GM12878 (cell line): ENCODE measurements around the gene MICAL3. TPM values are rescaled to one million over a fixed set of nuclear protein-coding genes. Genes with fewer than 3 reads are reported as not detected.

Experiments
- ATAC-seq: fragments of 200-7000 bp; cut with Tn5 transposase; 3 replicates; pipeline ENCODE4 v1.9.1; 2020; ENCODE audit warnings: mild to moderate bottlenecking, moderate library complexity
- BruUV-seq: library from RNA; stranded (reverse); fragments of 400-500 nt; replicated peaks from 2 replicates; lab custom pipeline; 2021; lab: Mats Ljungman, UMichigan
- CTCF ChIA-PET: fragments of 300-600 bp; sonication (Branson Sonifier 250); formaldehyde crosslinking; extraction: SDS; loops from one replicate; lab custom pipeline; 2021; ENCODE audit warnings: inconsistent platforms; lab: Yijun Ruan, JAX
- POLR2A ChIA-PET: fragments of 350-600 bp; formaldehyde crosslinking; extraction: SDS; loops from one replicate; lab custom pipeline; 2021; ENCODE audit warnings: inconsistent platforms; lab: Charles Lee
- RAD21 ChIA-PET: fragments of 300-600 bp; sonication (Branson Sonifier 250); formaldehyde crosslinking; loops from one replicate; lab custom pipeline; 2023; ENCODE audit warnings: antibody characterized with exemption; ENCODE audit not compliant: unreplicated experiment; lab: Charles Lee
- SMC1A ChIA-PET: fragments of 300-600 bp; sonication (Branson Sonifier 250); formaldehyde crosslinking; loops from one replicate; lab custom pipeline; 2023; ENCODE audit not compliant: unreplicated experiment, uncharacterized antibody; lab: Charles Lee
- DNase-seq: peaks from one replicate; pipeline ENCODE4 v3.0.0-alpha.2; 2011; ENCODE audit warnings: low read depth, low spot score
- FAIRE-seq: peaks from 3 replicates; lab custom pipeline; 2011; peaks lifted over from hg19 to GRCh38; lab: Jason Lieb, UNC
- H2AFZ ChIP-seq: 2 replicates; pipeline ENCODE4 v1.6.0; 2011; ENCODE audit warnings: low read depth, low read length, control low read depth; ENCODE audit not compliant: control insufficient read depth
- H3K27ac ChIP-seq: 2 replicates; pipeline ENCODE4 v1.5.1; 2011; ENCODE audit warnings: control low read depth; ENCODE audit not compliant: control insufficient read depth, insufficient read depth
- H3K27me3 ChIP-seq, 2 experiments: replicated peaks in 1 of 2; 2 replicates each; pipeline versions ENCODE4 v1.6.0 to v1.6.1; 2011; ENCODE audit warnings: low read length in 1 of 2; ENCODE audit not compliant: control insufficient read depth in 2 of 2, insufficient read depth in 2 of 2
- H3K36me3 ChIP-seq, 2 experiments: 2 replicates each; pipeline ENCODE4 v1.5.1; 2011; ENCODE audit warnings: low read length in 1 of 2; ENCODE audit not compliant: control insufficient read depth in 2 of 2, insufficient read depth in 2 of 2
- H3K4me1 ChIP-seq: 2 replicates; pipeline ENCODE4 v1.6.1; 2011; ENCODE audit warnings: mild to moderate bottlenecking, low read length, moderate library complexity, mixed read lengths; ENCODE audit not compliant: control insufficient read depth, insufficient read depth
- H3K4me2 ChIP-seq: 2 replicates; pipeline ENCODE4 v1.6.0; 2011; ENCODE audit warnings: control low read depth; ENCODE audit not compliant: control insufficient read depth, insufficient read depth
- H3K4me3 ChIP-seq: fragments of 200-600 bp; sonication (generic); 2 replicates; pipeline ENCODE4 v1.5.1; 2016
- H3K79me2 ChIP-seq: 2 replicates; pipeline ENCODE4 v1.6.0; 2011; ENCODE audit warnings: low read length; ENCODE audit not compliant: control insufficient read depth, insufficient read depth
- H3K9ac ChIP-seq: 2 replicates; pipeline ENCODE4 v1.8.0; 2011; ENCODE audit warnings: low read length, control low read depth, mixed read lengths; ENCODE audit not compliant: control insufficient read depth, insufficient read depth
- H3K9me3 ChIP-seq: replicated peaks from 3 replicates; pipeline ENCODE4 v1.5.1; 2011; ENCODE audit warnings: mild to moderate bottlenecking, low read length; ENCODE audit not compliant: control insufficient read depth, insufficient read depth
- H4K20me1 ChIP-seq: 2 replicates; pipeline ENCODE4 v1.6.0; 2011; ENCODE audit not compliant: control insufficient read depth, insufficient read depth
- CREM ChIP-seq: IDR thresholded peaks from 2 replicates; pipeline ENCODE4 v1.6.1; 2014; ENCODE audit warnings: antibody characterized with exemption, low read depth
- FOS ChIP-seq: IDR thresholded peaks from 3 replicates; pipeline ENCODE4 v1.6.1; 2011; ENCODE audit warnings: borderline replicate concordance; ENCODE audit not compliant: insufficient read length; ENCODE audit errors: extremely low read depth
- HDAC2 ChIP-seq: fragments of 200-600 bp; sonication (generic); IDR thresholded peaks from 2 replicates; pipeline ENCODE4 v1.6.1; 2017
- HDAC6 ChIP-seq: fragments of 200-600 bp; sonication (generic); IDR thresholded peaks from one replicate; pipeline ENCODE4 v1.8.0; 2017; ENCODE audit warnings: antibody characterized with exemption; ENCODE audit not compliant: unreplicated experiment
- IRF5 ChIP-seq: fragments of 450-650 bp; IDR thresholded peaks from 2 replicates; pipeline ENCODE4 v1.6.1; 2017; ENCODE audit warnings: borderline replicate concordance
- LARP7 ChIP-seq: fragments of 450-650 bp; IDR thresholded peaks from 2 replicates; pipeline ENCODE4 v1.6.1; 2017; ENCODE audit warnings: mild to moderate bottlenecking
- MTA2 ChIP-seq: fragments of 450-650 bp; IDR thresholded peaks from 2 replicates; pipeline ENCODE4 v1.6.1; 2016; ENCODE audit warnings: low read depth, mild to moderate bottlenecking, moderate library complexity
- SMAD1 ChIP-seq: fragments of 450-650 bp; IDR thresholded peaks from 2 replicates; pipeline ENCODE4 v1.6.1; 2018; ENCODE audit warnings: mild to moderate bottlenecking, low read depth; ENCODE audit not compliant: partially characterized antibody
- TBL1XR1 ChIP-seq: IDR thresholded peaks from 2 replicates; pipeline ENCODE4 v1.6.1; 2012; ENCODE audit warnings: low read depth, low read length, improper control_type of control experiment
- ZBTB4 ChIP-seq: fragments of 450-650 bp; formaldehyde crosslinking; IDR thresholded peaks from 2 replicates; pipeline ENCODE4 v1.4.0; 2022; ENCODE audit warnings: mild to moderate bottlenecking, moderate library complexity
- ZNF274 ChIP-seq: IDR thresholded peaks from one replicate; pipeline ENCODE4 v1.8.0; 2011; ENCODE audit not compliant: insufficient read length, insufficient read depth
- WGBS: methylation state at CpG from one replicate; pipeline ENCODE4 v1.1.6; 2016; ENCODE audit warnings: low lambda C conversion rate; ENCODE audit not compliant: insufficient replicate concordance, insufficient coverage; ENCODE audit errors: missing lambda C conversion rate; 5-methylcytosine and 5-hydroxymethylcytosine counted together
- in situ Hi-C: fragments of 300-500 bp; cut with MboI; formaldehyde crosslinking; loops from 9 replicates; pipeline ENCODE4 v1.14.3; 2018; ENCODE audit warnings: mixed read lengths
- intact Hi-C: fragments of 100-400 bp; cut with micrococcal nuclease; formaldehyde crosslinking; loops from one replicate; pipeline ENCODE4 v1.14.2; 2022; ENCODE audit not compliant: unreplicated experiment
- polyA plus RNA-seq, 11 experiments: library from polyadenylated mRNA; depleted of rRNA in 4 of 11; unstranded in 6 of 11; stranded (reverse) in 5 of 11; fragments of >200 nt; fragmentation: Nextera tagmentation in 4 of 11; fragmentation: Illumina TruSeq in 1 of 11; extraction: Ambion mirVana in 4 of 11; extraction: Trizol in 1 of 11; gene quantifications; 1 replicate in 1 of 11; 2 replicates in 10 of 11; pipeline versions ENCODE4 v1.2.1 to v1.2.3, GENCODE V29; 2011 to 2016; ENCODE audit warnings: inconsistent platforms in 2 of 11, missing spikeins in 2 of 11, low read depth in 1 of 11
- total RNA-seq, 4 experiments: library from RNA; depleted of rRNA in 3 of 4; stranded (reverse); fragments of >200 nt in 3 of 4; fragmentation: Illumina TruSeq in 1 of 4; extraction: Trizol in 1 of 4; gene quantifications; 2 replicates each; pipeline versions ENCODE4 v1.2.1 to v1.2.3, GENCODE V29; 2013 to 2021
- TF ChIP-seq, protein P1 (sequence below): IDR thresholded peaks from 2 replicates; pipeline ENCODE4 v1.6.1; 2011; ENCODE audit warnings: low read depth, mild to moderate bottlenecking, low read length, moderate library complexity, borderline replicate concordance; ENCODE audit errors: extremely low read depth

Gene MICAL3
- total and polyA plus RNA-seq, 10 of the 15 experiments (the other 5 are each of a cell fraction or from before 2014, with no cell fraction given): 2.6 to 92.2 (median 24.0) TPM

DNA sequence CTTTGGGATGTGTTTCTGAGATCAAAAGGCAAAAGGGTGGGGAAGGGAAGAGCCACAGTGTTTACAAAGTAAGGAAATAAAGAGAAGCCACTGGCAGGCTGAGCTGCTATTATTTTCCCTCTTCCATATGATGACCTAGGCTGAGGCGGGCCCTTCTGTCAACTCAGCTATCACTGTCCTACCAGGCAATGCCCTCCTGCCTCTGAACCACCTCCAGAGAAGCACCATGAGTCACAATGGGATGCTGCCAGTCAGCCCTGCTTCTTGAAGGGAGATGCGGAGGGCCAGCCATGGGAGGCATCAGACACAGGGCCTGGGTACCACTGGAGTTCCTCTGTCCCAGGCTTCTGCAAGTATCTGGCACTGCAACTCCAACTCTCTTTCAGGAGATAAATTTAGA lies 142.2 kb downstream of the MICAL3 start:
- ChIA-PET CTCF (interaction anchor here (1.1 kb wide), 1 partner anchor 194 kb away, joined by 3 read pairs; no protein-coding TSS in a partner anchor), POLR2A (interaction anchor here (0.6 kb wide), 2 partner anchors 12 to 109 kb away, joined by 3 read pairs; no protein-coding TSS in a partner anchor), RAD21 (no interaction called here), SMC1A (interaction anchor here (1.6 kb wide), 1 partner anchor 9 kb away, joined by 4 read pairs; no protein-coding TSS in a partner anchor)
- no peak overlapping the region for H3K9ac ChIP-seq
- DNase-seq (no peak), FAIRE-seq (no peak), ATAC-seq (no peak)
- intact Hi-C loops (no loop called here), in situ Hi-C loops (no loop called here)
- no peak overlapping the region for H3K4me3 ChIP-seq
- no TSS peak for BruUV-seq
- no peaks in the 10 kb centered on the region for H3K4me1 ChIP-seq
- no peak overlapping the region for H3K27ac ChIP-seq
- H2AFZ ChIP-seq: no peak overlapping the region
- TF ChIP-seq ZNF274: no peak
- no peak for TF ChIP-seq FOS
- no peak for TF ChIP-seq SMAD1
- TF ChIP-seq MTA2: no peak
- TF ChIP-seq HDAC6: no peak
- no peak for TF ChIP-seq CREM
- H3K27me3 ChIP-seq: no peaks in the 10 kb centered on the region
- H4K20me1 ChIP-seq: no peaks in the 10 kb centered on the region
- no peak overlapping the region for H3K4me2 ChIP-seq
- no peaks in the 10 kb centered on the region for H3K79me2 ChIP-seq
- peaks cover 9 to 39% of the 10 kb centered on the region in 2 experiments for H3K36me3 ChIP-seq
- WGBS: 82% methylated on average over 2 of the region's 2 CpGs
- no peaks in the 10 kb centered on the region; the same call in 2 of the 3 replicates for H3K9me3 ChIP-seq

- no peak overlapping the region for H3K4me2 ChIP-seq
- no peak for FAIRE-seq
- no peak overlapping the region for H3K4me3 ChIP-seq
- 42% methylated on average over 6 of the region's 6 CpGs for WGBS
- peaks cover 1% of the 10 kb centered on the region; the same call in 1 of the 3 replicates for H3K9me3 ChIP-seq
- no peak overlapping the region for H2AFZ ChIP-seq
- H3K79me2 ChIP-seq: no peaks in the 10 kb centered on the region
- no peak overlapping the region for H3K9ac ChIP-seq
- TF ChIP-seq TBL1XR1 (no peak), ZBTB4 (CRISPR knock-in tag) (no peak), LARP7 (no peak), IRF5 (no peak), HDAC2 (no peak)
- TF ChIP-seq, protein P1, sequence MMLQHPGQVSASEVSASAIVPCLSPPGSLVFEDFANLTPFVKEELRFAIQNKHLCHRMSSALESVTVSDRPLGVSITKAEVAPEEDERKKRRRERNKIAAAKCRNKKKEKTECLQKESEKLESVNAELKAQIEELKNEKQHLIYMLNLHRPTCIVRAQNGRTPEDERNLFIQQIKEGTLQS: no peak
- no peak overlapping the region for H3K27ac ChIP-seq
- no peaks in the 10 kb centered on the region for H3K4me1 ChIP-seq
- no TSS peak for BruUV-seq
- ChIA-PET RAD21 (no interaction called here), CTCF (no interaction called here), SMC1A (no interaction called here), POLR2A (interaction anchor here (0.6 kb wide), 1 partner anchor 13 kb away, joined by 3 read pairs; no protein-coding TSS in a partner anchor)
- DNase-seq: no peak
- in situ Hi-C loops (no loop called here), intact Hi-C loops (no loop called here)
- no peaks in the 10 kb centered on the region for H4K20me1 ChIP-seq
- ATAC-seq: no peak
- H3K27me3 ChIP-seq: no peaks in the 10 kb centered on the region
- peaks cover 9 to 37% of the 10 kb centered on the region in 2 experiments for H3K36me3 ChIP-seq
Measured at GRCh38 chr22:17881366-17881765, 143.0 kb downstream of the MICAL3 start.
